Stomach smooth muscle (tissue), 2 donors: Measurements from ENCODE around the gene C7orf57.

ENCODE experiments used
- H3K27ac ChIP-seq: one replicate; pipeline ENCODE4 v1.7.0; 2013; ENCODE audit warnings: mild to moderate bottlenecking, low read length, inconsistent platforms
- H3K27me3 ChIP-seq, 2 donors: one replicate each; pipeline ENCODE4 v1.7.0; 2013; ENCODE audit warnings: low read length in 2 of 2; ENCODE audit not compliant: insufficient read depth in 2 of 2, control insufficient read depth in 1 of 2
- H3K36me3 ChIP-seq, 2 donors: one replicate each; pipeline ENCODE4 v1.7.0; 2013; ENCODE audit warnings: low read length in 2 of 2; ENCODE audit not compliant: control insufficient read depth in 2 of 2, insufficient read depth in 2 of 2
- H3K4me1 ChIP-seq: one replicate; pipeline ENCODE4 v1.7.0; 2013; ENCODE audit warnings: low read length; ENCODE audit not compliant: control insufficient read depth, insufficient read depth
- H3K4me3 ChIP-seq, 2 donors: one replicate each; pipeline ENCODE4 v1.7.0; 2013; ENCODE audit warnings: low read length in 2 of 2
- H3K9ac ChIP-seq, 2 donors: one replicate each; pipeline ENCODE4 v1.7.0; 2013; ENCODE audit warnings: low read length in 2 of 2, mild to moderate bottlenecking in 1 of 2
- H3K9me3 ChIP-seq, 2 donors: one replicate each; pipeline ENCODE4 v1.7.0; 2013; ENCODE audit warnings: low read length in 2 of 2; ENCODE audit not compliant: control insufficient read depth in 2 of 2
- donor health status: healthy.
- donor health status: Pancreatic carcinoma.

Gene C7orf57

DNA sequence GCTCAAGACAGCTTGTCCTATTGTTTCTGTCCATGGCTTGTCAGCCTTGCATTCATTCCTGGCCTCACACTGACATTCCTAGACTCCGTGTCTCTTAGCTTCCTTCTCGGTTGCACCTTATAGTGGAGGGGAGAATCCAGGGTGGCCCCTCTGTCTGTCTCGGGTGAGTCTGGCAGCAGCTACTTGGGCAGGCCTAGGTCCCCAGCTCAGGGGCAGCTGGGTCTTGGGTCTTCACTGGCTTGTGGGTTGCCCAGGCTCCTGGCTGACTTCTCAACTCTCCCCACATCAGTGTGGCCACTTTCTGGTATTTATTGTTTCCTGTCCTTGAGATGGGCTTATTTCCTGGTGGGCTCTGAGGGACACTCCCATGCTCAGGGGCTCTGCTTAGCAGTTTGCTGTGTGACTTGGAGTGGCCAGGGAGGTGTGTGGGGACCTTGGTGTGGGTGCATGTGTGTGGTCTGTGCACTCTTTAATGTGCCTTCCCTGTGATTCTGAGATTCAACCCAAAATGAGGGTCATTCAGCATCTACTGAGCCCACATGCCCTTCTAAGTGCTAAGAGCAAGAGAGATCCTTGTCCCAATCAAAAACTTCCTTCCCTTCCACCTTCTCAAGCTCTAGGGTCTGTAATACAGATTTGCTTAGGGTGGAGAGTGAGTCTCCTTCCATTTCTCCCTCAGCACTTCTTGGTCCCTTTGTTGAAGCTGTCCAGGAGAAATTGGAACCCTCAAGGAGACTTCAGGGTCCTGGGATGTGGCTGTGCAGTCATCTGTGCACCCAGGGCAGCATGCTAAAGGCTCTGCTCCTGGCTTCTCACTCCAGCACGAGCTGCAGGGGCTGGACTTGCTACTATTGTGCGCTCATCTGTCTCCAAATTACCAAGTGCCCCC is 73.9 kb downstream of the C7orf57 start:
- Histone ChIP-seq H3K4me1 (no peaks in the 10 kb centered on the region), H3K27me3 (no peaks in the 10 kb centered on the region), H3K9ac (no peak overlapping the region), H3K27ac (no peak overlapping the region), H3K4me3 (no peak overlapping the region), H3K36me3 (peaks cover 12 to 19% of the 10 kb centered on the region in 2 donors), H3K9me3 (no peaks in the 10 kb centered on the region)

DNA sequence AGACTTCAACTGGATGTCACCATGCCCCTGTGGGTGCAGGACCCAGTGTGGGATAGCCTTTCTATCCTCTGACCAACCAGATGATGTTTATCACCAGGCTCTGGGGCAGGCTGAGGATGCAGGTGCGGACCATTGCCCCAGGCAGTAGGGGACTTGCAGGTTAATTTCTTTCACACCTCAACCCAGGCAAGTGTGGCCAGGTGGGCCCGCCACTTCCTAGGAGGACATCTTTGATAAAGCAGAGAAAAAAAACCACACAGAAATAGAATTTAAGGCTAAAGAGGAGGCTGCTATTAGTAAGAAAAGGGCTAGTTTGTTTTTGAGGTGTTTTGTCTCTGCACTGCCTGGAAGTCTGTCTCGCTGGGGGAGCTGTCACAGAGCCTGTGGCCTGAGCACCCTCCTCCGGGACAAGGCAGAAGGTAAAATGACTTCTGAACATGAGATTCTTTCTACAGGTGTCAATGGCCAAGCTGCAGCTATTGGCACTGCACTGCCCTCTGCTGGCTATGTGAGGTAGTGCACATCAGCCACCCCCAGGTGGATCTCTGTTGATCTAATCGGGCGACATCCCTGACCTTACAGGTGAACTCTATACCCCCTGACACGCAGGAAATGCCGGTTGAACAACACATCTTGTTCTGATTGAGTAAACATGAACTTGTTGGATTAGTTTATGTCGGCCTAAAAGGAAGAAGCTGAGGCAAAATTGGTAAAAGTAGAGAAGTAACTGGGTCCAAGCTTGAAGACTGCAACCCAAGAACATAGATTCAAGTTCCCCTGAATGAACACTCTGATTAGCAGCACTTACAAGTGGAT is 74.7 kb downstream of the C7orf57 start:
- Histone ChIP-seq H3K4me3 (no peak overlapping the region), H3K36me3 (peaks cover 12 to 16% of the 10 kb centered on the region in 2 donors), H3K27me3 (no peaks in the 10 kb centered on the region), H3K9me3 (no peaks in the 10 kb centered on the region), H3K4me1 (no peaks in the 10 kb centered on the region), H3K9ac (no peak overlapping the region), H3K27ac (no peak overlapping the region)

DNA sequence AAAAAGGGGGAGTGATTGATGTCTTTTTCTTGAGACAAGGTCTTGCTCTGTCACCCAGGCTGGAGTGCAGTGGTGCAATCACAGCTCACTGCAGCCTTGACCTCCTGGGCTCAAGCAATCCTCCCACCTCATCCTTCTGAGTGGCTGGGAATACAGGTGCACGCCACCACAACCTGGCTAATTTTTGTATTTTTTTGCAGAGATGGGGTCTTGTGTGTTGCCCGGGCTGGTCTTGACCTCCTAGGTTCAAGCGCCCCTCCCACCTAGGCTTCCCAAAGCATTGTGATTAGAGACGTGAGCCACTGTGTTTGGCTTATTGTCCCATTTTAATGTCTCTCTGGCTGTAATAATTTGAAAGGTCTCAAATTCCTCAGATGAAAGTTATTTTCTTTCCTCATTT is 75.5 kb downstream of the C7orf57 start:
- Histone ChIP-seq H3K9ac (no peak overlapping the region), H3K27ac (no peak overlapping the region), H3K4me3 (no peak overlapping the region), H3K9me3 (no peaks in the 10 kb centered on the region), H3K27me3 (no peaks in the 10 kb centered on the region), H3K36me3 (peaks cover 12 to 15% of the 10 kb centered on the region in 2 donors), H3K4me1 (no peaks in the 10 kb centered on the region)
